Measurements from ENCODE around the gene SCGB1C1. TPM values are rescaled to one million over a fixed set of nuclear protein-coding genes. Genes with fewer than 3 reads are reported as not detected.

The SCGB1C1 gene
- total RNA-seq: not detected

DNA sequence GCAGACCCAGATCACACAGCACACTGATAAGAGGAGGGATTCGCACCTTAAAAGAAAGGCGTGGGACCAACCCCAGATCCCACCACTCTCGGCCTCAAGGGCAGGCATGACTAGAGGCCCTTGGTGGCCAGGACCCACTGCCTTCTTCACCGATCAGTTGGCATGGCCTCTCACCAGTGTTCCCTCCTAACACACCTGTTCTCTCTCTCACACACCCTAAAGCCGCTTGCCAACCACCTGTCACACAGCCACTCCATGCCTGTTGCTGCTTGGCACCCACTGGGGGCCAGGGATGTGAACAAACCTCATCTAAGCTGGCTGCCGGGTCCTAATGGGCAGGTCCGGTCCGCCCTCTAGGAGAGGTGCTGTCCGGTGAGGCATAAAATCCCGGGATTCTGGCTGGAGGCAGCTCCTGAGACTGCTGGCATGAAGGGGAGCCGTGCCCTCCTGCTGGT is at the start of gene SCGB1C1:
Gene SCGB1C1, plus strand, starts transcription at position 405 of the 455 bp plus-strand sequence. Its CDS starts 22 bp downstream, at position 427.

DNA sequence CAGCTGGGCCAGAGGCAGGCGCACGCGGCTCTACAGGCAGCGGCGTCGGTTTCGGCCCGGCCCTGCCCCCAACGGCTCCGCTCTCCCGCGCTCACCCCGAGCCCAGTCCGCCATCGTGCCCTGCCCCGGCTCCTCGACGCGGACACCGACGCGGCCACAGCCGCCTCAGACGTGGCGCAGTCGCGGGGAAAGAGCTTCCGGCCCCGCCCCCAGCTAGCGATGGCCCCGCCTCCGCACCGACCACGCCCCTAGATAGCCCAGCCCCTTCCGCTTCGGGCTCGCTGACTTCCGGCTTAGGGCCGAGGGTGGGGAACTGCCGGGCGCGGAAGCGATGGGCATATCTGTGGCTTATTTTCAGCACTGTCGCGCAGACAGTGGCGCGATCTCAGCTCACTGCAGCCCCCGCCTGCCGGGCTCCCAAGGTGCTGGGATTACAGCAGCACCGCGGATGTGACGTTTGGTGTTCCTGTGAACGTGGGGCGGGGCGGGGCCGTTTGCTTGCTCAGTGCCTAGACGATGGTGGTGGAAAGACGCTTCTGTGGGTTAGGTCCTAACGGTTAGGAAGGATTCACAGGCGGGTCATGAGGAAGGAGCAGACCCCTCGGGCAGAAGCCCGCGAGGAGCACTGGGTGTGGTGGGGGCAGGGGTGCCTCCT is 14.5 kb downstream of the SCGB1C1 start, which contains the start of the genes BET1L and RIC8A:
Gene BET1L, minus strand, starts transcription at position 192 of the 655 bp plus-strand sequence. Its CDS starts 78 bp downstream, at position 114.
Gene RIC8A, plus strand, starts transcription at position 501 of the 655 bp plus-strand sequence. CDS start 1,147 bp downstream, outside the sequence.

DNA sequence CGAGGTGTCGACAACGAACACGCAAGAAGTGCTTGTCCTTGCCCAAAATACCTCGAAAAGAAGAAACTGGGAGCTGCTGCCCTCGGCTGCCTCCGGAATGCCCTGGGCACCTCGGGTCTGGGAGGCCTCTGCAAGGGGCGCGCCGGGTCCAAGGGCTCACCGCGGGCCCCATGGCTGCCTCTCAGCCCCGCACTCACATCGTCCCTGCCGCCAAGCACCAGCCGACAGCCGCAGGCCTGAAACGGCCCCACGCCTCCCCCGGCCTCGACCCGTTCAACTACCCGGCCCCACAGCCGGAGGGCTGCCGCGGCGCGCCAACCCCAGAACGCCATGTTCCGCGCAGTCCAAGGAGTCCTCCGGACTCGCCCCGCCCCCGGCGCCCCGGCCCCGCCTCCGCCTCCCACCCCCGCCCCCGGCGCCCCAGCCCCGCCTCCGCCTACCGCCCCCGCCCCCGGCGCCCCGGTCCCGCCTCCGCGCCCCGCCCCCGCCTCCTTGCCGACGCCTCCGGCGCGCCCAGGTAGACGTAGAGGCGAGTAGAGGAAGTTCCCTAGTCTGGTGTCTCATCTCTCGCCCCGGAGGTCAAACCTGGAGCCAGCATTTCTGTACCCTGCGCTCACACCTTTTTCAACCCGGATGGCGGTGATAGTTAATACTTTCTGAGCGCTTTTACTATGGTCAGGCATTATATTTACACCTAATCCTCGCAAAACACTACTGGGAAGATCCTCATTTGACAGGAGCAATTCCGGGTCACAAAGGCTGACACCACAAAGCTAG is 43.3 kb downstream of the SCGB1C1 start, which contains the start of gene SIRT3:
Gene SIRT3, minus strand, starts transcription at position 346 of the 777 bp plus-strand sequence. Its CDS starts 14 bp downstream, at position 332.

DNA sequence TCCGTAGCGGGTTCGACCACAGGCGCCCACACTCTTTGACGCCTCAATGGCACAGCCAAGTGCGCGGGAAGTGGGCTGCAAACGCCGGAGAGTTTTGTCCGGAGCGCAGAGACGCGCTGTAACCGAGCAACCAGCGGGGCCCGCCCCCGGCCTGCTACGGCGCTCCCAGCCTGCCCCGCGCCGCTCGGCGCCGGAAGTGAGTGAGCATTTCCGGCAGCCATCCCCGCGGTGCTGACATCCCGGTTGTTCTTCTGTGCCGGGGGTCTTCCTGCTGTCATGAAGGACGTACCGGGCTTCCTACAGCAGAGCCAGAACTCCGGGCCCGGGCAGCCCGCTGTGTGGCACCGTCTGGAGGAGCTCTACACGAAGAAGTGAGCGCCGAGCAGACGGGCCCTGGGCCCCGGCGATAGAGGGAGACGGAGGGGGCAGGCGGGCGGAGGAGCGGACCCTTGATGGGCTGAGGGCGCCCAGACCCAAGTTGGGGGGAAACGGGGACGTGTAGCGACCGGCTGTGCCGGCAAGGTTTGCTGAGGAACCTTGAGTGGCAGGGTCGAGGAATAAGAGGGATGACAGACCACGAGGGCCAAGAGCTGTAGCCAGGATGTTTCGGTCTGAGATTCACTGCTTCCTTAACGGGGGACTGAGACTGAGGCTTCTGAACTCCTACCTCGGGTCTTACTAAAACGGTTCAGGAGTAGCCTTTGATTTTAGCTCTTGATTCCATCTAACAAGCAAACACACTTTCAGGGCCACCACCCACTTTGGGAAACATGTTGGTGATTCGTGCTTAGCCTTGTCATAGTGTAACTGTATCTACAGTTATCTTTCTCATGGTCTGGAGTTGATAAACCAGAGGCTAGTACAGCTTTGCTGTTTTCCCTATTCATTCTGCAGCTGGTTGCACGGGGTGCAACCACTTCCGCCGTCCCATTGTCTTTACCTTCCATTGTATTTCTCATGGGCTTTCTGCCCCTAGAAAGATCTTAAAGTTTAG is 44.2 kb downstream of the SCGB1C1 start, which contains the start of gene PSMD13:
Gene PSMD13, plus strand, starts transcription at position 203 of the 994 bp plus-strand sequence. Its CDS starts 74 bp downstream, at position 277.

Small RNA genes lying within 50 kb of the gene (small RNA-seq; reads per million reads assigned to genes)
- not detected for gene RNU6-447P

Other genes starting within 250 kb of the SCGB1C1 start
- gene BET1L, start 14.3 kb downstream of the SCGB1C1 start, total RNA-seq: 6.5 TPM
- gene RIC8A, start 14.6 kb downstream of the SCGB1C1 start, total RNA-seq: 80.7 TPM
- gene SIRT3, start 43.3 kb downstream of the SCGB1C1 start, total RNA-seq: 23.3 TPM
- 93.7 TPM for gene PSMD13, start 43.9 kb downstream of the SCGB1C1 start, total RNA-seq
- gene NLRP6, start 85.3 kb downstream of the SCGB1C1 start, total RNA-seq: not detected
- 0.92 TPM for gene PGGHG, start 96.0 kb downstream of the SCGB1C1 start, total RNA-seq
- gene IFITM5, start 106.4 kb downstream of the SCGB1C1 start, total RNA-seq: not detected
- 1.6 TPM for gene IFITM2, start 114.7 kb downstream of the SCGB1C1 start, total RNA-seq
- 11.5 TPM for gene IFITM1, start 121.0 kb downstream of the SCGB1C1 start, total RNA-seq
- 6.0 TPM for gene IFITM3, start 127.8 kb downstream of the SCGB1C1 start, total RNA-seq
- gene B4GALNT4, start 176.4 kb downstream of the SCGB1C1 start, total RNA-seq: 75.7 TPM
- gene PKP3, start 201.1 kb downstream of the SCGB1C1 start, total RNA-seq: 0.69 TPM
- gene SIGIRR, start 221.9 kb downstream of the SCGB1C1 start, total RNA-seq: 7.6 TPM
- not detected for gene ANO9, start 248.9 kb downstream of the SCGB1C1 start, total RNA-seq